Prostate gland (tissue), 2 donors: ENCODE measurements around the gene RNF4.

Experiments
- CTCF ChIP-seq, 4 experiments: fragments of 200-600 bp in 2 of 4; fragments of 450-650 bp in 2 of 4; sonication (generic) in 2 of 4; IDR thresholded peaks; 1 replicate in 3 of 4; 2 replicates in 1 of 4; pipeline ENCODE4 v1.5.1; 2016 to 2019; ENCODE audit warnings: antibody characterized with exemption in 4 of 4, mild to moderate bottlenecking in 2 of 4, moderate library complexity in 2 of 4
- POLR2A ChIP-seq: fragments of 450-650 bp; IDR thresholded peaks from one replicate; pipeline ENCODE4 v1.6.1; 2016; ENCODE audit warnings: antibody characterized with exemption, mild to moderate bottlenecking
- POLR2AphosphoS5 ChIP-seq: sonication (generic); formaldehyde crosslinking; IDR thresholded peaks from one replicate; pipeline ENCODE4 v1.6.1; 2017; ENCODE audit warnings: antibody characterized with exemption

DNA sequence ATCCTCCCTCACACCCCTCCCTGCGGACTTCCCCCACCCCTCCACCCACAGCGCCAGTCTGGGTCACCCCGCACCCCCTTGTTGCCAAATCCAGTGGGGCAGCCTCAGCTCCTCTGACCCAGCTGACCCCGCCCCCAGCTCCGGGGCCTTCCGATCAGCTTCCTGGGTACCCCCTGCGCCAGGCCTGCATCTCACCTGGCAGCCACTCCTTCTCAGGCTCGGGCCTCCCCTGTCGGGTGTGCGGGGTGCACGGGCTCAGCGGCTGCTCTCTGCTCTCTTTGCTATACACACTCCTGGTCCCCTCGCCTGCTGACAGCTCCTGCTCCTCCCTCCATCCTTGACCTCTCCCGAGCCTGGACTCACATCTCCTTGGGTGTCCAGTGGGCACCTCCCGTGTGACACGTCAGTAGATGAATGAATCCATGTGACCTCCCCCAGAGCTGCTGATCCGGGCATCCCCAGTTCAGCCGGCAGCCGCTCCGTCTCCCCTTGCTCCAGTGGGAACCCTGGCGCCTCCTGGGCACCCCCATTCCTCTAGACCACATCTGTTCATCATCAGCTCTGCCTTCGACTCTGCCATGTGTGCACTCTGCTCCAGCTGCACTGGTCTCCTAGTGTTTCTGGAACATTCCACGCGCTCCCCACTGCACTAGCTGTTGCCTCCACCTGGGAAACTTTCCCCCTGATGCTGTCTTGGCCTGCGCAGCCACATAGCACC lies 40.3 kb upstream of the RNF4 start:
- TF ChIP-seq CTCF (IDR thresholded peaks at IDR 0.05) (no peak), POLR2A (no peak), POLR2AphosphoS5 (no peak)
